Measurements from ENCODE around the gene MIOX.
A peak's percentile ranks its signal among the peaks of the same experiment; 100 is the strongest.

Gene MIOX

DNA sequence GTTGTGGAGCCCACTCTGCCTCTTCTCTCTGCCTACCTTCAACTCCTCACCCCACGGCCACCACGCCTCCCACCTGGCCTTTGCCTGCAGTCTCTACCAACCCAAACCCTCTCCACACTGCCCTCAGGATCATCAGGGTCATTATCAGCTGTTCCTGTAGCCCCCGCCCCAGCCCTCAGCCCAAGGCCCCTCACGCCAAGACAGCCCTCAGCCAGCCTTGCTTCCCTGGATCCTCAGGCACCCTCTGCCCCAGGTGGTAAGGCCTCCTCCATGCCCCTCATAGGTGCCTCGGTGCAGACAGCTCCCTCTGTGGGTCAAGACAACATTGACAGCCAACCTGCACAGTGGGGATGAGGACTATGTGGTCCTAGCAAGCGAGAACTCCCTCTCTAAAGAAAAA lies 13.6 kb upstream of the MIOX start:
- DNase-seq (ENCODE audit: low read depth, low spot score) = no peak

DNA sequence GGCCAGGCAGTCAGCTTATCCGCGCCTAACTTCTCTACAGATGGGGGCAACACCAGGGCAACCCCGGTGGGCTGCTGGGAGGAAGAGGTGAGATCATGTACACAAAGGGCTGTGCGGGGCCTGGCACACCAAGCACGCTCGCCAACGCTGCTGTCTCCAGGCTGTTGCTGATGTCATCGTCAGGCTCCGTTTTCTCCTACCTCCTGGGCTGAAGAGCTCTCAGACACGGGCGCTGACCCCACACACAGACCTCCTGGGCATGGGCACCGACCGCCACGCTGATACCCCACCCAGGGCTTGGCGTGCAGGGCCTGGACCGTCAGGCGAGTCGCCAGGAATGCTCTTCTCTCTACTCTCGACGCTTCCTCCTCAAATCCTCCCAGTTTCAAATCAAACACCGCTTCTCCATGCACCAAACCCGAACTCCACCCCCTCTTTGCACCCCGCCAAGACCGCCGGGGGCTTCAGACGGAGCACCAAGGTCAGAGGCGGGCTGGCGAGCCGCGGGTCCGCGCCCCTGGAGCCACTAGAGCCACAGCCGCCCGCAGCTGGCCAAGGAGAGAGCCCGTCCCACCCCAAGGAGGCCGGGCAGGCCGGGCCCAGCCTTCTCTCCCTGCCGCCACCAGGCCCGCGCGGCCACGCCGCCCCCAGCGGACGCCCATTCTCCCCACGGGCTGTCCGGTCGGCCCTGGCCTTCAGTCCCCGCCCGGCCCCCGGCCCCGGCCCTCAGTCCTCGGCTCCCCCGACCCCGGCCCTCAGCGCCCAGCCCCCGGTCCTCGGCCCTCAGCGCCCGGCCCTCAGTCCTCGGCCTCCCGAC lies 12.6 kb upstream of the MIOX start:
- DNase-seq (ENCODE audit: low read depth, low spot score) = no peak

DNA sequence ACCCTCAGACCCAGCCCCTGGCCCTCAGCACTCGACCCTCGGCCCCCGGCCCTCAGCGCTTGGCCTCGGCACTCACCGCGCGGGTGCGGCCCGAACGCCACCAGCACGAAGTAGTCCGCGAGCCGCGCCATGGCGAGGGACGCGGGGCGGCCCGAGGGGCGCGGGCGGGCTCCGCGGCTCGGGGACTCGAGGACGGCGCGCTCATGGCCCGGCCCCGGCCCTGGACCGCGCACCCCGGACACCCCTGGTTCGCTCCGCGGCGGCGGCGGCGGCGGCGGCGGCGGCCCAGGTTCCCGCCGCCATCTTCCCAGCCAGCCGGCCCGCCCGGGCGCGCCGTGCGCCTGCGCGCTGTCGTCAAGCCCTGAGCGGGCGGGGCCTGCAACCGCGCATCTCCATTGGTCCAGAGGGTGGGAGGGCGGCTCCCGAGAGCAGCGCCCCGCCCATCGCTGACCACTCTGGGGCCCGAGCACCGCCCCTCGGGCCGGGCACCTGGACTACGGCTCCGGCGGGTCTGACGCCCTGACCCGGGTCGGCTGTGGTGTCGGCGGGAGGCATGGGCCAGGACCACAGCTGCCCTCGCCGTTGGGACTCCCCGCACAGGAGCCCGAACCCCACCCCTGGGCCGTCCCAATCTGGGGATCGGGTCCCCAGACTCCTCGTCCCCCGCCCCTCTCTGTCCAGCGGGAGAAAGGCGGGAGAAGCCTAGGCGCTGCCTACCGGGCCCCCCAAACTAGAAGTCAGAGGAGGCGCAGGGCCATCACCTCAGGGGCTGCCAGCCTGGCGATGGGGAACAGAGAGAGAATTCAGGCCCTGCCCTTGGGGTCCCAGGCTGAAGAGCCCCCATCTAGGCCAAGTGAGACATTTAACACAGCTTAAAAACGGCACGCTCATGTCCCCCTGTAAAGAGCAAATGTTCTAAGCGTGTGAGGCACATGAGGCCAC lies 11.7 kb upstream of the MIOX start, which contains the start of gene SBF1:
Gene SBF1 (minus strand): TSS at position 326 of the 942 bp plus-strand sequence. CDS start 195 bp downstream, at position 131.
- peak; percentile 82 for DNase-seq (ENCODE audit: low read depth, low spot score)

DNA sequence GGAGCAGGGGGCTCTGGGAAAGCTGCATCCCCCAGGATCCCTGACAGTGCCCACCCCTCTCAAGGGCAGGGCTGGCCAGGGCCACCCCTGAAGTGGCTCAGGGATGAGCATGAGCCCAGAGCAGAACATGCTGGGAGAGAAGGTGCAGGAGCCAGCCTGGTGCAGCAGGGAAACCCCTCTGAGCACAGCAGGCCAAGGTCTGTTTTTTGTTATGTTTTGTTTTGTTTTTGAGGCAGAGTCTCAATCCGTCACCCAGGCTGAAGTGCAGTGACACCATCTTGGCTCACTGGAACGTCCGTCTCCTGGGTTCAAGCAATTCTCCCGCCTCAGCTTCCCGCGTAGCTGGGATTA lies 11.0 kb upstream of the MIOX start:
- no peak for DNase-seq (ENCODE audit: low read depth, low spot score)

DNA sequence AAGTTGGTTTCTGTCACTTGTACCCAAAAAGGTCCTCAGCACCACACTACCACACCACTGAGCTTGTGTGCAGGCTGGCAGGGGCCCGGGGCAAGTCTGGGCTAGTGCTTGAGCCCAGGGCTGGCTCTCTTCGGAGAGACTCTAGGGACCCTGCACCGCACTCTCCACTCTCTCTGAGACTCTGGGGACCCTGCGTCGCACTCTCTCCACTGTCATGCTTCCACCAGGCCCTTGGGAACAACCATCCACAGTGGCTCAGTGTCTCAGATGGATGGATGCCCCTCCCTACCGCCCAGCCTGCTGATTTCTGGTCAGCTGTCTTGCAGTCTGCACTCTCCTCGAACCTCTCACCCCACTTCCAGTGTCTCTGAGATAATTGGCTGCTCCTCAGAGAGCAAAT lies 9.8 kb upstream of the MIOX start:
- DNase-seq (ENCODE audit: low read depth, low spot score) = no peak

DNA sequence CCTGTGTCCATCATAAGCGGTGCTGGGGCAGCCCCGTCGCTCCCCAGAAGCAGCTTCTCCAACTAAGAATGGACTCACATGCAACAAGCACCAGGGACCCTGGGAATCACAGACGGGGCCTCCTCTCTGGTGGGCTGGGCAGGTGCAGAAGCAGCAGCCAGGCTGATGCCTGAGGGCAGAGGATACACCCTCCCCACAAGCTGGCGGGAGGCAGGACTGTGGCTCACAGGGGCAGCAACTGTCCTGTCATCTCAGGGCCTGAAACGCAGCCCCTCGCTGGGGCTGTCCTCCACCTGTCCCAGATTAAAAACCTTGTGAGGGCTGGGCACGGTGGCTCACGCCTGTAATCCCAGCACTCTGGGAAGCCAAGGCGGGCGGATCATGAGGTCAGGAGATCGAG lies 8.7 kb upstream of the MIOX start:
- no peak for DNase-seq (ENCODE audit: low read depth, low spot score)

DNA sequence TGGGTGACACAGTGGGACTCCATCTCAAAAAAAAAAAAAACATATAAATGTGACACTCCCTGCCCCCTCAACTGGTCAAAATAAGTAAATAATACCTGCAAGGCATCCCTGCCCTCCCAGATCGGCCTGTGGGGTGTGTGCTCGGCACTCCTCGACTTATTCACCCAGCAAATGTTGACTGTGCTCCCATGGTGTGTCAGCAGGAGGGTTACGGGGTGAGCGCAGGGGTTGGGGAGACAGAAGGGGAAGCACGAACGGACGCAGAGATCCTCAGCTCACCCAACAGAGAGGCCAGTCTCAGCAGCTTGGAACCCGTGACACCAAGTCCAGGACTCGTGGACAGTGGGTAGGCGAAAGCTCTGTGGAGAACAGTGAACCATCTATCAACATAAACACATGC lies 6.9 kb upstream of the MIOX start:
- DNase-seq (ENCODE audit: low read depth, low spot score) = no peak

DNA sequence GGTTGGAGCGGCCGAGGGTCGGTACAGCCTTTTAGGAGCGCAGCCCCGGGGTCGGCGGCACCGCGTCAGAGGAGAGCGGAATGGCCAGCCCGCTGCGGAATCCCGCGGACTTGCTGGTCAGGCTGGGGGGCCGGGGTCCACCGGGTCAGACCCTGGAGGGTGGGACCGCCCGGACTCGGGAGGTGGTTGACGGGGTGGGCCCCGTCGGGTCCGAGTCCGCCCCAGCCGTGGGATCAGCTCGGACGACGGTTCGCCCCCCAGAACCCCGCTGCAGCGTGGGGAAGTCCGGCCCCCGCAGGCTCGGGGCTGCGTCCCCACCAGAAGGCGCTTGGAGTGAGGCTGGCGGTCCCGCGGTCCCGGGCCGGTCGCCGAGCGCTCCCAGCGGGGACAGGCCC lies 5.6 kb upstream of the MIOX start:
- no peak for DNase-seq (ENCODE audit: low read depth, low spot score)

DNA sequence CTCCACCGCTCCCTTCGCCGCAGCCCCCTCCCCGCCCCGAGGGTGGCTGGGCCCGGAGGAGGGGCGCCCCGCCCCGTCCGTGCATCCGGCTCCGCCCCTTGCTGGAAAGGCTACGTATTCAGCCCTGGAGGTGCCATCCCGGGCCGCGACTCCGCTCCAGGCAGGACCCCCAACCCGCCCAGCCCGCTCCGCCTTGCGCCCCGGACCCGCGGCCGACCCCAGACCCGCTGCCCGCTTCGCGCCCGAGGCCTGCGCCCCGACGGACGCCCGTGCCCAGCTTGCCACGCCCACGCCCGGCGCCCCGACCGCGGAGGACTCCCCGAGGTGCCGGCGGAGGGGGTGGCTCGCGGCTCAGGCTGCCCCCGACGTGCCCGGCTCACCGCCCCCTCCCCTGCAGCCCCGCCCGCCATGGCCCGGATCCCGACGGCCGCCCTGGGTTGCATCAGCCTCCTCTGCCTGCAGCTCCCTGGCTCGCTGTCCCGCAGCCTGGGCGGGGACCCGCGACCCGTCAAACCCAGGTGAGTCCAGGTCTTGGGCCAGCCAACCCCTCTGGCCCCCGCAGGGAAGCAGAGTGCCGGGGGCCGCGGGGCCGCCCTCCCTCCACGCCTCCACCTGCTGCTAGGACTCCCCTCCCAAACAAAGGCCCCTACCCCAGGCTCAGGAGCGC lies 5.1 kb upstream of the MIOX start, which contains the start of gene ADM2:
Gene ADM2 (plus strand): TSS at position 104 of the 667 bp plus-strand sequence. CDS start 305 bp downstream, at position 409.
- DNase-seq (ENCODE audit: low read depth, low spot score) = no peak

DNA sequence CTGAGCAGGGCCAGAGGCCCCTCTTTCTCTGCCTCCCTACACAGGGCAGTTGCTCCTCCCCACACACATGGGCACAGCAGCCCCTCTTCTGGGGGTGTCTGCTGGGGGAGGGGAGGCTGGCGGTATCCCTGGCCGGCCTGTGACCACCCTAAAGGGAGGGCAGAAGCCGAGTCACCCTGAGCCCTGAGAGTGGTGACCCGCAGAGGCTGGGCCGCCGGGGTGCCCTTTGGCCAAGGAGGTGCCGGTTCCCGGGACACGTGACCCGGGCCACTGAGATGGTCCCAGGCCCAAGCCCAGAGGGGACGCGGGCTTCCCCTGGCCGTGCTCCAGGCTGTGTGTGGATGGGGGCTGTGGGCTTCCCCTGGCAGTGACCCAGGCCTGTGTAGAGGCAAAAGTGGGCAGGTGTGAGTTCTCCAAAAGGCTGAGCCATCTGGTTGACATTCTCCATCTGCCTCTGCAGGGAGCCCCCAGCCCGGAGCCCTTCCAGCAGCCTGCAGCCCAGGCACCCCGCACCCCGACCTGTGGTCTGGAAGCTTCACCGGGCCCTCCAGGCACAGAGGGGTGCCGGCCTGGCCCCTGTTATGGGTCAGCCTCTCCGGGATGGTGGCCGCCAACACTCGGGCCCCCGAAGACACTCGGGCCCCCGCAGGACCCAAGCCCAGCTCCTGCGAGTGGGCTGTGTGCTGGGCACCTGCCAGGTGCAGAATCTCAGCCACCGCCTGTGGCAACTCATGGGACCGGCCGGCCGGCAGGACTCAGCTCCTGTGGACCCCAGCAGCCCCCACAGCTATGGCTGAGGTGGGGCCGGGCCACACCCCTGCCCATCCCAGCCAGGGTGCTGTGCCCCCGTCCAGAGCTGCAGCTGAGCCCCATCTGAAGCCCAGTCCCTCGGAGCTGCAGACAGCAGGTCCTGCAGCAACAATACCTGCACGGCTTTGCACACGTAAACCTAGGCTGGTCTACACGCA lies 4.3 kb upstream of the MIOX start:
- no peak for DNase-seq (ENCODE audit: low read depth, low spot score)

DNA sequence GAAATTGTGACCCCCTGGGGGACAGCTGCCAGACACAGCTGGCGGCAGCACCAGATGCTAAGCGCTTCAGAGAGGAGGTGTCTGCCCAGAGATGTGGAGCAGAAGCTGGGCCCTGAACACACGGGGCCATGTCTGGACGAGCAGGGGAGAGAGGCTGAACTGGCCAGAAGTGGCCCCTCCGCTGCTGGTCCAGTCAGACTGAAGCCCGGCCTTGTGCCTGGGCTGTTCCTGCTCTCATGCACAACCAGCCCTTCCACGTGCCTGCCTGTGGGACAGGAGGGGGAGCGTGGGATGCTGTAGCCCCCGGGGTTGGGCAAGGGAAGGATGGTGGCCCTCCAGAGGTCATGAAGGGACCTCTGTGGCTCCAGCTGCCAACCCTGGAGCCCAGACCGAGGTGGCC lies 3.6 kb upstream of the MIOX start:
- no peak for DNase-seq (ENCODE audit: low read depth, low spot score)

DNA sequence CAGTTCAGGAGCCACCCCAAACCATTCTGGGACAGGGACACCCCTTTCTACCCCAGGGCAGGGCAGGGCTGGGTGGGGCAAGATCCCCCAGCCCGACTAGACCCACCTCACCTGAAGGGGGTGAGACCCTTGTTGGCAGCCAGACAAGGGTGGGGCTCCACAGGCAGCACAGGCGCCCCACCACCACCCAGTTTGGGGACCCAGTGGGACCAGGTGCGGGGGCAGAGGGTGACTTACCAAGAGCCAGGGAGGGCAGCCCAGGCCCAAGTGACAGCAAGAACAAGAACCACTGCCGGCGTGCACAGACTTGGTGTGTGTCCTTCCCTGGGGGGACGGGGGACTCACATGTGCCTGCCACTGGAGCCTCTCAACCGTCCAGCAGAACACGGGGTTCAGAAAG lies 3.1 kb upstream of the MIOX start:
- no peak for DNase-seq (ENCODE audit: low read depth, low spot score)

DNA sequence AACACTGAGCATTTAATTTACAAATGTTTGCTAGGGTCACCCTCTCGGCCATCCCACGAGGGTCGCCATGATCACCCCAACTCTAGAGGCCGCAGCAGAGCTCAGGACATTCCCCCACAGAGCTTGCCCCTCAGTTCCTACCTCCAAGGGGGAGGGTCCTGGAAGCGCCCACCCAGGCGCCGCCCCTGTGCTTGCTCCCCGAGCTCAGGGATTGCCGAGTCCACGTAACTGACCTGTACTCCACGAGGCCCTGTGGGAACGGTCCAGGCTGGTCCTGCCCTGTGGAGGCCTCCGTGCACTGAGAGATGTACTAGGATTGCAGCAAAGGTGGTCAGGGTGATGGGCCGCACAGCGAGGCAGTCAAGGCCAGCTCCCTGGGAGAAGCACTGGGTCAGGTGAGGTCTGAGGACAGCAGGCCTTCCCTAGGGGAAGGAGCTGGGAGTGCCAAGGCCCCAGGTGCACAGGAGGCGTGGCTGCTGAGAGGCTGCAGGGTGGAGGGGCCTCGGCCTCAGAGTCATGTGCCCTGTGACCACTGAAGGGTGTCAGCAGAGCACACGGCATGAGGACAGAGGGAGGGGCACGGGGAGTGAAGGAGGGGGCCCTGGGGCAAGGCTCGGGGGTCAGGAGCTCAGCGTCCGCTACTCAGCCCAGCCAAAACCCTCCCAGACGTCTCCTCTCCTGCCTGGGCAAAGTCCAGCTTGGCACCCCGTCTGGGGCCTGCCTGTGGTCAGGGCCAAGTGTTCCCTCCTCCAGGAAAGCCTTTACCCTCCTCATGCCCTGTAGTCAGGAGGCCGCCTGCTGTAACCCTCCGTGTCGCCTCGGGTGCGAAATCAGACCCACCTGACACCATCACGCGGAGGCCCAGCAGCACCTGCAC lies 2.4 kb upstream of the MIOX start:
- no peak for DNase-seq (ENCODE audit: low read depth, low spot score)

DNA sequence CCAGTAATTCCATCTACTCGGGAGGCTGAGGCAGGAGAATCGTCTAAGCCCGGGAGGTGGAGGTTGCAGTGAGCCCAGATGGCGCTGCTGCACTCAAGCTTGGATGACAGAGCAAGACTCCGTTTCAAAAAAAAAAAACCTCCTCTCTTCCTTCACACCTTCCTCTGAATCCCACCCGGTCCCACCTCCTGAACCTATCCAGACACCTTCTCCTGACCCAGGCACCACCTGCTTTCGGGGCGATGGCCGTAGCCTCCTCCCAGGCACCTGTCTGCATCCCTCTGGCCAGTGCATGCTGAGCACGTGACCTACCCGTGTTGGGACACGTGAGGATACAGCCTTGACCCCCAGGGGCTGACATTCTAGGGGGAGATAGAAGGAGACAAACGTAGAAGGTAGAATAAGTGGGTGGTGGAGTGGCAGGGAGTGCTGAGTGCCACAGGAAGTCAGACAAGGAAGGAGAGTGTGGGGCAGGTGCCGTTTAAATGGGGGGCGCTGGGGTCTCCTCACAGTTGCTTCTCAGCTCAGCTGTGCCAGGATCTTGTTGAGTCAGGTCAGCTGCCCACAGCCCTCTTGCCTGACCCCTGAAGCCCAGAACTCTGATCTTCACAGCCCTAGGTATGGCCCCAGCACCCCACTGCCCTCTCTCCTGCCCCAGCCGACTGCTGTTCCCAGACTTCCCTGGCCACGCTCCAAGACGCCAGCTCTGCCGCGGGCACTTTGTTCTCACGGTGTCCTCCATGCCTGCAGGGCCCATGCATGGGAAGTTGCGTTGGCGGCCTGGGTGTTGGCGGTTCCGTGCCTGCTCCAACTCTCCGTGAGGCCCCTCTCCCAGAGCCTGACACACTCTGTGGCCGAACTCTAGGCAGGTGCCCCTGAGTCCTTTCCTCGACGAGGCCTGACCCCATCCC lies 1.2 kb upstream of the MIOX start:
- no peak for DNase-seq (ENCODE audit: low read depth, low spot score)

DNA sequence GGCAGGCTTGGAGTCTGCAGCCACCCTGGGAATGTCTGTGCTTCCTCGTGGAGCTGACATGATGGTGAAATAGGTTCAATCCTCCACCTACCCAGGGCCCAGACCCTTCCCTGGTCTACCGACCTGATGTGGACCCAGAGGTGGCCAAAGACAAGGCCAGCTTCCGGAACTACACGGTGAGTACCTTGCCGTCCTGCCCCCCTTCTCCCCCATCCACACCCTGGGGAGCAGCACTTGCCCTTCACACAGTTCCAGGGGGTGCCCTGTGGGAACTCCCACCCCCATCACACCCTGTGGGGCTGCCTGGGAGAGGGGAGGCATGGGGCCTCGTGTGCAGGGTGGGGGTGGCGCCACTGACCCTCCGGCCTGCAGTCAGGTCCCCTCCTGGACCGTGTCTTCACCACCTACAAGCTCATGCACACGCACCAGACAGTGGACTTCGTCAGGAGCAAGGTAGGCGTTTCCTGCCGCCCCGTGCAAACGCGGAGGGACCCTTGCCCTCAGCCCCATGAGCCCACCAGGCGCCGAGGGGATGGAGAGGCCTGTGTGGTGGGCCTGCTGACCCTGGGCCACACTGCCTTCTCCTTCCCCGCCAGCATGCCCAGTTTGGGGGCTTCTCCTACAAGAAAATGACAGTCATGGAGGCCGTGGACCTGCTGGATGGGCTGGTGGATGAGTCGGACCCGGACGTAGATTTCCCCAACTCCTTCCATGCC lies 789 bp downstream of the MIOX start:
- DNase-seq (ENCODE audit: low read depth, low spot score) = no peak

DNA sequence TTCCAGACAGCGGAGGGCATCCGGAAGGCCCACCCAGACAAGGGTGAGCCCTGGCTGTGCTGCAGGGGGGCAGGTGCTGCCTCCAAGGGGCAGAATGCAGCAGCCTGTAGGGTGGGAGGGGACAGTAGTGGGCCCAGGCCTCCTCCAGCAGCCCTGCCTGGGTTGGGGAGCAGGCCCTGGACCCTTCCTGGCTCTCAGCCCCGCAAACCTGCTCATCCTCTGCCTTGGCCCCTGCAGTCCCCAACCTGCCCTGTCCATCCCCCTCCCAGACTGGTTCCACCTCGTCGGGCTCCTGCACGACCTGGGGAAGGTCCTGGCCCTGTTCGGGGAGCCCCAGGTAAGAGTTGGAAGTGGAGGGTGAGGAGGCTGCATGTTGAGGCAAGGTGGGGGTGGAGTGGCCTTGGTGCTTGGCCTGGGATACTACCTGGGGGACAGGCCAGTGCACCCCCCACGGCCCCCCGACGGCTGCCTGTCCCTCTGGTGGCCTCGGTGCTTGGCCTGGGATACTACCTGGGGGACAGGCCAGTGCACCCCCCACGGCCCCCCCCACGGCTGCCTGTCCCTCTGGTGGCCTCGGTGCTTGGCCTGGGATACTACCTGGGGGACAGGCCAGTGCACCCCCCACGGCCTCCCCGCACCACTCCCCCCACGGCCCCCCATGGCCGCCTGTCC lies 1.5 kb downstream of the MIOX start:
- no peak for DNase-seq (ENCODE audit: low read depth, low spot score)

DNA sequence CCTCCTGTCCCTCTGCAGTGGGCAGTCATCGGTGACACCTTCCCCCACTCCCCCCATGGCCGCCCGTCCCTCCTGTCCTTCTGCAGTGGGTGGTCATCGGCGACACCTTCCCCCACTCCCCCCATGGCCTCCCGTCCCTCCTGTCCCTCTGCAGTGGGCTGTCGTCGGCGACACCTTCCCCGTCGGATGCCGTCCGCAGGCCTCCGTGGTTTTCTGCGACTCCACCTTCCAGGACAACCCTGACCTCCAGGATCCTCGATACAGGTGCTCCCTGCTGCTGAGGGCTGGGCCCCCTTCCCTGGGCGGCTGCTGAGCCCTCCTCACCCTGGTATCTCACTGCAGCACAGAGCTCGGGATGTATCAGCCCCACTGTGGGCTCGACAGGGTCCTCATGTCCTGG lies 2.2 kb downstream of the MIOX start:
- no peak for DNase-seq (ENCODE audit: low read depth, low spot score)

All from smooth muscle cell of the brain vasculature (primary cell).